K562 (cell line): ENCODE measurements around the gene NLRP6.
A peak's percentile ranks its signal among the peaks of the same experiment; 100 is the strongest.
"Not testable (repeated sequence)": the region's sequence is repeated elsewhere in the genome, so short reads cannot be mapped to it uniquely, and the experiment has no call there.

Experiments
- C11orf30 ChIP-seq: fragments of 450-650 bp; IDR thresholded peaks from 2 replicates; pipeline ENCODE4 v1.6.1; 2016; ENCODE audit warnings: low read depth, mild to moderate bottlenecking
- CHD2 ChIP-seq: IDR thresholded peaks from 2 replicates; pipeline ENCODE4 v1.6.1; 2011; ENCODE audit warnings: low read depth, low read length
- CTCF ChIP-seq, 3 experiments: IDR thresholded peaks in 2 of 3; conservative IDR thresholded peaks in 1 of 3; 2 replicates each; pipeline ENCODE4 v1.5.1; 2011 to 2012; ENCODE audit warnings: low read length in 3 of 3, mild to moderate bottlenecking in 3 of 3, control low read depth in 2 of 3, improper control_type of control experiment in 1 of 3, inconsistent platforms in 1 of 3, low read depth in 1 of 3, mixed read lengths in 1 of 3, moderate library complexity in 1 of 3; ENCODE audit not compliant: insufficient read depth in 2 of 3
- ELF1 ChIP-seq: fragments of 200-800 bp; sonication (Bioruptor generic); IDR thresholded peaks from 2 replicates; pipeline ENCODE4 v1.6.1; 2016; ENCODE audit warnings: missing genetic modification characterization, missing compliant biosample characterization
- GABPA ChIP-seq: fragments of 200-800 bp; sonication (Bioruptor generic); conservative IDR thresholded peaks from 2 replicates; pipeline ENCODE4 v1.6.1; 2016; ENCODE audit warnings: low read depth, missing genetic modification characterization, missing compliant biosample characterization
- HDAC1 ChIP-seq, 2 experiments: fragments of 450-650 bp; IDR thresholded peaks; 2 replicates each; pipeline ENCODE4 v1.6.1; 2016 to 2017; ENCODE audit warnings: inconsistent platforms in 1 of 2, mild to moderate bottlenecking in 1 of 2, moderate library complexity in 1 of 2
- MEIS2 ChIP-seq: fragments of 450-650 bp; IDR thresholded peaks from 2 replicates; pipeline ENCODE4 v1.6.1; 2014; ENCODE audit warnings: mild to moderate bottlenecking; ENCODE audit not compliant: partially characterized antibody
- MTA2 ChIP-seq: fragments of 450-650 bp; IDR thresholded peaks from 2 replicates; pipeline ENCODE4 v1.6.1; 2016; ENCODE audit warnings: low read depth
- POLR2AphosphoS5 ChIP-seq: IDR thresholded peaks from 2 replicates; pipeline ENCODE4 v1.6.1; 2011; ENCODE audit warnings: mild to moderate bottlenecking, low read depth, low read length, moderate library complexity; ENCODE audit not compliant: control insufficient read depth, insufficient read depth
- SIN3B ChIP-seq: fragments of 450-650 bp; IDR thresholded peaks from 2 replicates; pipeline ENCODE4 v1.6.1; 2017; ENCODE audit warnings: low read depth, mild to moderate bottlenecking, moderate library complexity
- TAF9B ChIP-seq: fragments of 450-650 bp; IDR thresholded peaks from 2 replicates; pipeline ENCODE4 v1.6.1; 2018; ENCODE audit warnings: mild to moderate bottlenecking; ENCODE audit not compliant: partially characterized antibody
- TFAP4 ChIP-seq: sonication (generic); formaldehyde crosslinking; IDR thresholded peaks from 2 replicates; pipeline ENCODE4 v1.8.0; 2022; ENCODE audit warnings: missing genetic modification reagents, mild to moderate bottlenecking, moderate library complexity, borderline replicate concordance
- TSC22D4 ChIP-seq: fragments of 450-650 bp; IDR thresholded peaks from 2 replicates; pipeline ENCODE4 v1.6.1; 2016; ENCODE audit warnings: missing genetic modification characterization, missing biosample characterization, control low read depth
- ZBTB1 ChIP-seq: sonication (generic); formaldehyde crosslinking; IDR thresholded peaks from 2 replicates; pipeline ENCODE4 v1.8.1; 2023; ENCODE audit warnings: missing genetic modification reagents, low read depth, mild to moderate bottlenecking, borderline replicate concordance

- TF ChIP-seq CHD2; TAF9B; POLR2AphosphoS5; TSC22D4 (tag); CTCF (IDR thresholded peaks at IDR 0.05 in 2 of 3, conservative IDR thresholded peaks at IDR 0.05 in 1 of 3; ENCODE audit: insufficient read depth in 2 of 3, low read depth in 1 of 3, low read length in 3 of 3); SIN3B; GABPA (tag); HDAC1 (IDR thresholded peaks at IDR 0.05); C11orf30; MEIS2; ZBTB1 (CRISPR knock-in tag); ELF1 (tag); MTA2: not testable (repeated sequence)
- TF ChIP-seq TFAP4 (CRISPR knock-in tag) = peak; percentile 43; the same call in 1 of the 2 replicates
Observed at GRCh38 chr11:309979-310572, 31.9 kb downstream of the NLRP6 start.
